ENCODE results near the gene FAM89B.

FAM89B gene

GRCh38 chr11:65584106-65584505 is 11.8 kb downstream of the FAM89B start:
- no peak overlapping the region for H3K4me3 ChIP-seq (ENCODE audit: low read length)
- TF ChIP-seq, protein P1, sequence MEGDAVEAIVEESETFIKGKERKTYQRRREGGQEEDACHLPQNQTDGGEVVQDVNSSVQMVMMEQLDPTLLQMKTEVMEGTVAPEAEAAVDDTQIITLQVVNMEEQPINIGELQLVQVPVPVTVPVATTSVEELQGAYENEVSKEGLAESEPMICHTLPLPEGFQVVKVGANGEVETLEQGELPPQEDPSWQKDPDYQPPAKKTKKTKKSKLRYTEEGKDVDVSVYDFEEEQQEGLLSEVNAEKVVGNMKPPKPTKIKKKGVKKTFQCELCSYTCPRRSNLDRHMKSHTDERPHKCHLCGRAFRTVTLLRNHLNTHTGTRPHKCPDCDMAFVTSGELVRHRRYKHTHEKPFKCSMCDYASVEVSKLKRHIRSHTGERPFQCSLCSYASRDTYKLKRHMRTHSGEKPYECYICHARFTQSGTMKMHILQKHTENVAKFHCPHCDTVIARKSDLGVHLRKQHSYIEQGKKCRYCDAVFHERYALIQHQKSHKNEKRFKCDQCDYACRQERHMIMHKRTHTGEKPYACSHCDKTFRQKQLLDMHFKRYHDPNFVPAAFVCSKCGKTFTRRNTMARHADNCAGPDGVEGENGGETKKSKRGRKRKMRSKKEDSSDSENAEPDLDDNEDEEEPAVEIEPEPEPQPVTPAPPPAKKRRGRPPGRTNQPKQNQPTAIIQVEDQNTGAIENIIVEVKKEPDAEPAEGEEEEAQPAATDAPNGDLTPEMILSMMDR (IDR thresholded peaks at IDR 0.05; ENCODE audit: insufficient read depth, low read depth, low read length, missing control alignments), result no peak
- DNase-seq (ENCODE audit: low read depth), result no peak

GRCh38 chr11:65584723-65585171 is 12.4 kb downstream of the FAM89B start:
- no peak overlapping the region for H3K4me3 ChIP-seq (ENCODE audit: low read length)
- no peak for DNase-seq (ENCODE audit: low read depth)
- TF ChIP-seq, protein P1 (IDR thresholded peaks at IDR 0.05; ENCODE audit: insufficient read depth, low read depth, low read length, missing control alignments), result no peak

DNA sequence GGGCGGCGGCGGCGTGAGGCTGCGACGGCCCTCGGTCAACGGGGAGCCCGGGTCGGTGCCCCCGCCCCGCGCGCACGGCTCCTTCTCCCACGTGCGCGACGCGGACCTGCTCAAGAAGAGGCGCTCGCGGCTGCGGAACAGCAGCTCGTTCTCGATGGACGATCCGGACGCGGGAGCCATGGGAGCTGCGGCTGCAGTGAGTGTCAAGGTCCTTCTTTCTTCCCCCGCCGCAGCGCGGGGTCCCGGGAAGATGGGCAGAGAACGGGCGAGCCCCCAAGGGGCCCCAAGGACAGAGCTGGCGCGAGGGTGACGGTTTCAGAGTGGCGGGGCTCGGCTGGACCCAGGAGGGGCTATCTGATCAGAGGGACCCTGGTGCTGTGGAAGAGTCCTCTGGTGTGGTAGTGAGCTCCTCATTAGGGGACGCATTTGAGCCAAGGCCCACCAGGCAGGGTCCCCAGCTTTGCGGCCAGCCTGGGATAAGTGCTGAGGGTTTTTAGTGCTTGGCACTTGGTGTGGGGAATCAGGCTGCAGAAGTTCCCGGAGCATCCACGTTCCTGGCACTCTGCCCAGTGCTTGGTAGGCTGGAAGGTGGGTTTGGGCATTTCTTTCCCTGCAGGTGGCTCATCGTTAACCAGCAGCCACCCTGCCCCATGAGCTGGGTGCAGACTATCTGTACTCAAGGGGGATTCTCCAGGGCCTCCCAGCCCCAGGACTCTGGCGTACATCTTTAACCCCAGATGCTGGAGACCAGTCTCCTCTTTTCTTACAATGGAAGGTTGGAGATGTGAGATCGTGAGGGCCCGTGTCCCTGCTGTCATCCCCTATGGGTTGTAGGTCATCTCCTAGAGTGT is 13.3 kb downstream of the FAM89B start:
- no peak overlapping the region for H3K4me3 ChIP-seq (ENCODE audit: low read length)
- DNase-seq (ENCODE audit: low read depth), result no peak
- TF ChIP-seq, protein P1 (IDR thresholded peaks at IDR 0.05; ENCODE audit: insufficient read depth, low read depth, low read length, missing control alignments), result no peak

- H3K4me3 ChIP-seq (ENCODE audit: low read length), result no peak overlapping the region
Measured at GRCh38 chr11:65586247-65586630, 13.9 kb downstream of the FAM89B start.

GRCh38 chr11:65586676-65587075 is 14.3 kb downstream of the FAM89B start:
- TF ChIP-seq, protein P1 (IDR thresholded peaks at IDR 0.05; ENCODE audit: insufficient read depth, low read depth, low read length, missing control alignments), result no peak
- H3K4me3 ChIP-seq (ENCODE audit: low read length), result no peak overlapping the region

More at GRCh38 chr11:65586247-65586630, 13.9 kb downstream of the FAM89B start:
- TF ChIP-seq, protein P1 (IDR thresholded peaks at IDR 0.05; ENCODE audit: insufficient read depth, low read depth, low read length, missing control alignments), result no peak
- DNase-seq (ENCODE audit: low read depth), result no peak

DNA sequence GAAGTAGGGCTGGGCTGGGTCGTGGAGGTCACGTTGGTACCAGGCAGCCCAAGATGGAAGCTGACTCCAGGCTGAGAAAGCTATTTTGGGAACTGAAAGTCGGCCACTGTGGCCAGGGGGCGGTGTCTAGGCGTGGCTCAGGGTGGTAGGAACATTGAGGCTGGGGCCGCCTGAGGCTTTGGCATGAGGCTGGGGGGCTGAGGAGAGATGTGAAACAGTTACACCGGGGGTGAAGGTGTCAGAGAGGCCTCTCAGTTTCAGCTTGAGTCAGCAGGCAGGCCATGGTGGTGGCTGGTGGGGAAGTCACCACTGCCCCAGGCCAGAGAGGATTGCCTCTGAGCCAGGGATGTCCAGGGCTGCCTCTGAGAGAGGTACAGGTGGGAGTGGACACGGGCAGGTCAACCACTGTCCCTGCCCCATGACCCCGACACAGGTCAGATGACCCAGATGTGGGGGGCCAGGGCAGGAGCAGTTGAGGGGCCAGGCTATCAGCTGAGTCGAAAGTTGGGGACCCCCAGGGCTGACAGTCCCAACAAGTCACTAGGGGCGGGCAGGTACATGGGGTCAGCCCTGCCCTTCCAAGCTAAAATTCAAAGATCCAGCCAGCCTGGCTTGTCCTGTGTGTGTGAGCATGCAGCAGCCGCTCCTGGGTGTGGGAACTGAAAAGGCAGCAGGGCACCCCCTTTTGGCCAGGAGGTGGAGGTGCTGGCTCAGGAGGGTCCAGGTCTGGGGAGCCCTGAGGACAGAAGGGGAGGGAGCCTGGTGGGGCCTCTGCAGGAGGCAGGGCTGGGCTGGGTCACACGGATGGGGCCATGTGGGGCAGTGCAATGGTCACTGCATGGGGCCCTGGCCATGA is 16.1 kb downstream of the FAM89B start:
- peak; percentile 72 for DNase-seq (ENCODE audit: low read depth)
- TF ChIP-seq, protein P1 (IDR thresholded peaks at IDR 0.05; ENCODE audit: insufficient read depth, low read depth, low read length, missing control alignments), result peak; percentile 55
- no peak overlapping the region for H3K4me3 ChIP-seq (ENCODE audit: low read length)

More at GRCh38 chr11:65586676-65587075, 14.3 kb downstream of the FAM89B start:
- DNase-seq (ENCODE audit: low read depth), result no peak

All from epithelial cell of esophagus (primary cell).